CD4-positive, alpha-beta T cell treated with Interleukin-15 for 1 hour (primary cell): ENCODE results near the gene C10orf71.

Experiments
- DNase-seq: peaks from one replicate; pipeline ENCODE4 v3.0.0-alpha.2; 2020

The C10orf71 gene

GRCh38 chr10:49338604-49339003, 39.6 kb downstream of the C10orf71 start:
- no peak for DNase-seq

- DNase-seq, result no peak
Observed at GRCh38 chr10:49344840-49345239, 45.9 kb downstream of the C10orf71 start.

- no peak for DNase-seq
Observed at GRCh38 chr10:49347342-49347741, 48.4 kb downstream of the C10orf71 start.

GRCh38 chr10:49347827-49348226, 48.9 kb downstream of the C10orf71 start:
- DNase-seq, result no peak

GRCh38 chr10:49348593-49348992, 49.6 kb downstream of the C10orf71 start:
- DNase-seq, result no peak

- no peak for DNase-seq
Observed at GRCh38 chr10:49349390-49349789, 50.4 kb downstream of the C10orf71 start.

GRCh38 chr10:49350138-49350537, 51.2 kb downstream of the C10orf71 start:
- no peak for DNase-seq

- no peak for DNase-seq
Observed at GRCh38 chr10:49350846-49351532, 52.0 kb downstream of the C10orf71 start.

- DNase-seq, result no peak
Observed at GRCh38 chr10:49351669-49352068, 52.7 kb downstream of the C10orf71 start.

GRCh38 chr10:49352323-49352722, 53.4 kb downstream of the C10orf71 start:
- no peak for DNase-seq

- DNase-seq, result no peak
Observed at GRCh38 chr10:49353026-49353894, 54.3 kb downstream of the C10orf71 start.

GRCh38 chr10:49353895-49354566, 55.1 kb downstream of the C10orf71 start:
- DNase-seq, result no peak

- no peak for DNase-seq
Observed at GRCh38 chr10:49354593-49354992, 55.6 kb downstream of the C10orf71 start.

- no peak for DNase-seq
Observed at GRCh38 chr10:49355221-49355620, 56.3 kb downstream of the C10orf71 start.

- no peak for DNase-seq
Observed at GRCh38 chr10:49356181-49356580, 57.2 kb downstream of the C10orf71 start.

GRCh38 chr10:49356944-49357343, 58.0 kb downstream of the C10orf71 start:
- no peak for DNase-seq

GRCh38 chr10:49357910-49358309, 58.9 kb downstream of the C10orf71 start:
- DNase-seq, result no peak

- no peak for DNase-seq
Observed at GRCh38 chr10:49359349-49360270, 60.6 kb downstream of the C10orf71 start.

GRCh38 chr10:49360271-49361177, 61.6 kb downstream of the C10orf71 start:
- no peak for DNase-seq

GRCh38 chr10:49361178-49361554, 62.2 kb downstream of the C10orf71 start:
- no peak for DNase-seq
